Activated T-cell treated with anti-CD3 and anti-CD28 coated beads, Interleukin-2, amount 50 U/mL, for 48 hours (primary cell): Measurements from ENCODE around the gene PTGER2.

Experiments
- DNase-seq, 2 experiments: peaks; one replicate each; pipeline ENCODE4 v3.0.0-alpha.2; 2020

The PTGER2 gene

GRCh38 chr14:52313903-52314594 lies at the start of gene PTGER2:
Gene PTGER2 (plus strand): TSS chr14:52314312. CDS start chr14:52314549, 237 bp downstream.
- peak; percentile 82 to 86 for DNase-seq

GRCh38 chr14:52265253-52265652 lies 48.9 kb upstream of the PTGER2 start:
- DNase-seq: no peak

GRCh38 chr14:52266179-52266578 lies 47.9 kb upstream of the PTGER2 start:
- no peak for DNase-seq

- DNase-seq: no peak
These were observed 47.3 kb upstream of the PTGER2 start for GRCh38 chr14:52266782-52267181.

GRCh38 chr14:52267501-52268278 lies 46.4 kb upstream of the PTGER2 start, which contains the start of gene PTGDR:
Gene PTGDR (plus strand): TSS chr14:52267698. CDS start chr14:52267815, 117 bp downstream.
- DNase-seq: peak; percentile 38 to 58

- peak; percentile 46 to 58 for DNase-seq
These were observed 45.6 kb upstream of the PTGER2 start for GRCh38 chr14:52268279-52269061.

- DNase-seq: no peak
These were observed 45.0 kb upstream of the PTGER2 start for GRCh38 chr14:52269100-52269499.

GRCh38 chr14:52269982-52270381 lies 44.1 kb upstream of the PTGER2 start:
- DNase-seq: no peak

GRCh38 chr14:52271538-52271937 lies 42.6 kb upstream of the PTGER2 start:
- DNase-seq: no peak

- DNase-seq: peak in 1 of 2 experiments; percentile 31
These were observed 41.7 kb upstream of the PTGER2 start for GRCh38 chr14:52272375-52272774.

- DNase-seq: no peak
These were observed 38.7 kb upstream of the PTGER2 start for GRCh38 chr14:52275372-52275771.

- no peak for DNase-seq
These were observed 36.6 kb upstream of the PTGER2 start for GRCh38 chr14:52277552-52277951.

- no peak for DNase-seq
These were observed 34.7 kb upstream of the PTGER2 start for GRCh38 chr14:52279408-52279807.

- DNase-seq: no peak
These were observed 31.0 kb upstream of the PTGER2 start for GRCh38 chr14:52283099-52283498.

GRCh38 chr14:52286661-52287649 lies 27.2 kb upstream of the PTGER2 start:
- DNase-seq: no peak

- no peak for DNase-seq
These were observed 17.7 kb upstream of the PTGER2 start for GRCh38 chr14:52296378-52296777.

GRCh38 chr14:52298795-52299194 lies 15.3 kb upstream of the PTGER2 start:
- no peak for DNase-seq

GRCh38 chr14:52299692-52300278 lies 14.3 kb upstream of the PTGER2 start:
- no peak for DNase-seq

GRCh38 chr14:52303236-52303635 lies 10.9 kb upstream of the PTGER2 start:
- no peak for DNase-seq

GRCh38 chr14:52304248-52304904 lies 9.7 kb upstream of the PTGER2 start:
- no peak for DNase-seq

GRCh38 chr14:52305014-52305413 lies 9.1 kb upstream of the PTGER2 start:
- no peak for DNase-seq
